ENCODE data around the gene CALY.

CALY gene

GRCh38 chr10:133309720-133310398, 26.8 kb downstream of the CALY start:
- no peak for DNase-seq

GRCh38 chr10:133309100-133309719, 27.5 kb downstream of the CALY start:
- DNase-seq = peak; percentile 93

GRCh38 chr10:133308421-133309099, 28.1 kb downstream of the CALY start, which contains the start of the genes TUBGCP2 and ZNF511:
TUBGCP2 (minus strand) TSS chr10:133308872; CDS start chr10:133302941, 5,931 bp downstream.
ZNF511 (plus strand) TSS chr10:133308914; CDS start chr10:133308944, 30 bp downstream.
- peak; percentile 88 for DNase-seq

- DNase-seq = peak; percentile 87
Measured at GRCh38 chr10:133307776-133308420, 28.8 kb downstream of the CALY start.

- no peak for DNase-seq
Measured at GRCh38 chr10:133306941-133307379, 29.7 kb downstream of the CALY start.

- DNase-seq = no peak
Measured at GRCh38 chr10:133306097-133306476, 30.6 kb downstream of the CALY start.

- DNase-seq = no peak
Measured at GRCh38 chr10:133303206-133303605, 33.5 kb downstream of the CALY start.

GRCh38 chr10:133302230-133302629, 34.5 kb downstream of the CALY start:
- no peak for DNase-seq

GRCh38 chr10:133299738-133300137, 37.0 kb downstream of the CALY start:
- no peak for DNase-seq

- no peak for DNase-seq
Measured at GRCh38 chr10:133299224-133299623, 37.5 kb downstream of the CALY start.

GRCh38 chr10:133298466-133298865, 38.2 kb downstream of the CALY start:
- DNase-seq = no peak

GRCh38 chr10:133297504-133297903, 39.2 kb downstream of the CALY start:
- no peak for DNase-seq

GRCh38 chr10:133295426-133296320, 41.0 kb downstream of the CALY start:
- DNase-seq = no peak

- DNase-seq = no peak
Measured at GRCh38 chr10:133294189-133294588, 42.5 kb downstream of the CALY start.

- DNase-seq = no peak
Measured at GRCh38 chr10:133293810-133294119, 42.9 kb downstream of the CALY start.

GRCh38 chr10:133292919-133293809, 43.5 kb downstream of the CALY start:
- no peak for DNase-seq

GRCh38 chr10:133289761-133290160, 46.9 kb downstream of the CALY start:
- no peak for DNase-seq

GRCh38 chr10:133287832-133288500, 48.7 kb downstream of the CALY start:
- DNase-seq = no peak

- no peak for DNase-seq
Measured at GRCh38 chr10:133286366-133286765, 50.3 kb downstream of the CALY start.

- no peak for DNase-seq
Measured at GRCh38 chr10:133285217-133285616, 51.5 kb downstream of the CALY start.

- no peak for DNase-seq
Measured at GRCh38 chr10:133283931-133284330, 52.8 kb downstream of the CALY start.
